Body of pancreas (tissue), 4 donors: ENCODE results near the gene CNDP2.

Experiments
- POLR2A ChIP-seq, 3 donors: fragments of 450-650 bp; IDR thresholded peaks; one replicate each; pipeline ENCODE4 v1.6.1; 2016; ENCODE audit warnings: antibody characterized with exemption in 3 of 3, mild to moderate bottlenecking in 2 of 3
- TF ChIP-seq, protein P1 (sequence below), 7 experiments: fragments of 450-650 bp in 4 of 7; fragments of 200-600 bp in 3 of 7; sonication (generic) in 3 of 7; IDR thresholded peaks; one replicate each; pipeline ENCODE4 v1.5.1; 2016 to 2019; ENCODE audit warnings: antibody characterized with exemption in 7 of 7

DNA sequence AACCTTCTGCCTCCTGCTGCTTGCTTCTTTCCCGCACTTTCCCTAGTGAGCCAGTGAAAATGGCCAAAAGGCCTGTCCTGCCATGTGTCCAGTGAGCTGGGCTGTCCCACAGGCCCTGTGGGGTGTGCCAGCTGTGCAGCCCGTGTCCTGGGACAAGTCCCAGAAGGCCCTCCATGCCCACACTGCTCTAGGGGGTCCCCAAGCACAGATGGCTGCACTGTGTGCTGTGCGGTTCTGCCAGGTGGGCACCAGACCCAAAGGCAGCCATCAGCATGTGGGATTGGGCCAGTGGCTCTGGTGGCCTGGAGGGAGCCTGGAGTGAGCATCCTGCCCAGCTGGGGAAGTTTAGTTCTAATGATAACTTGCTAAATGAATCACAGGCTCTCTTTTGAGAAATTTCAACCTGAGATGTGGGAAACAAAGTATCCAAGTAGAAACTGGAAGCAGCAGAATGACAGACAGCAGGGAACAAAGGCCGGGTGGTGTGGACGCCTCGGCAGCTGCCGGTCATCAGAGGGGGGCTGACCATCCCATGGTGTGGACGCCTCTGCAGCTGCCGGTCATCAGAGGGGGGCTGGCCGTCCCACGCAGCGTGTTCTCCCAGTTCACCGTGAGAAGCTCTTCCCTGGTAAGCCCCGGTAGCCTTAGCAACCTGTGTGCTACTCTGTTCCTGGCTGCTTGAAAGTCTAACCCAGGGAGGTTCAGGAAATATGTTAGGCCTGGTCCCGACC is 9.9 kb upstream of the CNDP2 start:
- TF ChIP-seq, protein P1, sequence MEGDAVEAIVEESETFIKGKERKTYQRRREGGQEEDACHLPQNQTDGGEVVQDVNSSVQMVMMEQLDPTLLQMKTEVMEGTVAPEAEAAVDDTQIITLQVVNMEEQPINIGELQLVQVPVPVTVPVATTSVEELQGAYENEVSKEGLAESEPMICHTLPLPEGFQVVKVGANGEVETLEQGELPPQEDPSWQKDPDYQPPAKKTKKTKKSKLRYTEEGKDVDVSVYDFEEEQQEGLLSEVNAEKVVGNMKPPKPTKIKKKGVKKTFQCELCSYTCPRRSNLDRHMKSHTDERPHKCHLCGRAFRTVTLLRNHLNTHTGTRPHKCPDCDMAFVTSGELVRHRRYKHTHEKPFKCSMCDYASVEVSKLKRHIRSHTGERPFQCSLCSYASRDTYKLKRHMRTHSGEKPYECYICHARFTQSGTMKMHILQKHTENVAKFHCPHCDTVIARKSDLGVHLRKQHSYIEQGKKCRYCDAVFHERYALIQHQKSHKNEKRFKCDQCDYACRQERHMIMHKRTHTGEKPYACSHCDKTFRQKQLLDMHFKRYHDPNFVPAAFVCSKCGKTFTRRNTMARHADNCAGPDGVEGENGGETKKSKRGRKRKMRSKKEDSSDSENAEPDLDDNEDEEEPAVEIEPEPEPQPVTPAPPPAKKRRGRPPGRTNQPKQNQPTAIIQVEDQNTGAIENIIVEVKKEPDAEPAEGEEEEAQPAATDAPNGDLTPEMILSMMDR (IDR thresholded peaks at IDR 0.05), result no peak
- no peak for TF ChIP-seq POLR2A (IDR thresholded peaks at IDR 0.05)
